Ovary (tissue), 9 donors: ENCODE measurements around the gene NPFFR2. TPM values are rescaled to one million over a fixed set of nuclear protein-coding genes. Genes with fewer than 3 reads are reported as not detected.

Experiments used
- DNase-seq, 5 donors: peaks; one replicate each; pipeline ENCODE4 v3.0.0-alpha.2; 2019 to 2020
- H3K27ac ChIP-seq, 2 donors: fragments of 200-600 bp; one replicate each; pipeline versions ENCODE4 v1.5.1 to v1.8.0; 2019 to 2022
- H3K27me3 ChIP-seq: fragments of 200-600 bp; one replicate; pipeline ENCODE4 v1.8.0; 2022
- H3K36me3 ChIP-seq: fragments of 200-600 bp; sonication (generic); one replicate; pipeline ENCODE4 v1.5.1; 2019
- H3K4me1 ChIP-seq: one replicate; pipeline ENCODE4 v1.8.1; 2013; ENCODE audit warnings: mild to moderate bottlenecking, moderate library complexity; ENCODE audit not compliant: insufficient read depth
- H3K4me3 ChIP-seq: fragments of 200-600 bp; sonication (generic); one replicate; pipeline ENCODE4 v1.5.1; 2017
- H3K9me3 ChIP-seq, 2 donors: fragments of 200-600 bp in 1 of 2; sonication (generic) in 1 of 2; one replicate each; pipeline versions ENCODE4 v1.5.1 to v1.8.1; 2013 to 2019; ENCODE audit warnings: mild to moderate bottlenecking in 1 of 2, moderate library complexity in 1 of 2
- EP300 ChIP-seq: sonication (generic); formaldehyde crosslinking; IDR thresholded peaks from one replicate; pipeline ENCODE4 v1.6.1; 2017; ENCODE audit warnings: antibody characterized with exemption
- POLR2A ChIP-seq: fragments of 450-650 bp; IDR thresholded peaks from one replicate; pipeline ENCODE4 v1.6.1; 2017; ENCODE audit warnings: antibody characterized with exemption, mild to moderate bottlenecking, moderate library complexity
- WGBS, 3 donors: extraction: QIAGEN DNeasy Blood & Tissue Kit in 1 of 3; methylation state at CpG; one replicate each; pipeline versions ENCODE4 v1.1.5 to v1.1.7; 2013 to 2017; 5-methylcytosine and 5-hydroxymethylcytosine counted together
- intact Hi-C, 4 donors: fragments of 100-400 bp; cut with DNase I; formaldehyde crosslinking; loops; one replicate each; pipeline versions ENCODE4 v1.11.0 to v1.15.1; 2022 to 2023
- polyA plus RNA-seq, 2 donors: library from polyadenylated mRNA; stranded (reverse); fragments of 200-250 nt in 1 of 2; fragments of 350-450 nt in 1 of 2; fragmentation: Illumina TruSeq in 1 of 2; extraction: RNeasy Lipid Tissue Mini Kit (QIAGEN cat#74804) in 1 of 2; gene quantifications; one replicate each; pipeline ENCODE4 v1.2.3, GENCODE V29; 2013 to 2014
- total RNA-seq, 7 donors: library from RNA; depleted of rRNA in 2 of 7; stranded (reverse); fragments of >200 nt in 2 of 7; fragmentation: NEBNext Ultra II Directional in 3 of 7; extraction: Animal tissue kit (Norgen Biotek cat#: 25700) in 3 of 7; gene quantifications; one replicate each; pipeline versions ENCODE4 v1.1.0 to v1.2.4, GENCODE V29; 2016 to 2023
- TF ChIP-seq, protein P1 (sequence below), 3 donors: fragments of 450-650 bp in 2 of 3; fragments of 200-600 bp in 1 of 3; IDR thresholded peaks; one replicate each; pipeline versions ENCODE4 v1.5.1 to v1.8.0; 2016 to 2022; ENCODE audit warnings: antibody characterized with exemption in 3 of 3, mild to moderate bottlenecking in 1 of 3
- donor health status: DM: no; HTN: no; CAD: no; lungs with moderate emphysema.
- donor health status: DM: no; HTN: no; CAD: no.
- donor health status: Bipolar disorder and iron deficiency.
- donor health status: DM: yes; HTN: yes; CAD: no.
- donor health status: DM: no; HTN: no; CAD: no.
- donor health status: DM: yes; HTN: yes; CAD: no.

The NPFFR2 gene
- total and polyA plus RNA-seq, 9 donors, result 0.20 TPM; not detected in 8

DNA sequence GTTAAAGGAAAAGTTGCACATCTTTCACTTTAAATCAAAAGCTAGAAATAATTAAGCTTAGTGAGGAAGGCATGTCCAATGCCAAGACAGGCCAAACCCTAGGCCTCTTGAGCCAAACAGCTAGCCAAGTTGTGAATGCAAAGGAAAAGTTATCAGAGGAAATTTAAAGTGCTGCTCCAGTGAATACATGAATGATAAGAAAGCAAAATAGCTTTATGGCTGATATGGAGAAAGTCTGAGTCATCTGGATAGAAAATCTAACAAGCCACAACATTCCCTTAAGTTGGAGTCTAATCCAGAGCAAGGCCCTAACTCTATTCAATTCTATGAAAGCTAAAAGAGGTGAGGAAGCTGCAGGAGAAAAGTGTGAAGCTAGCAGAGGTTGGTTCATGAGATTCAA, 23.8 kb downstream of the NPFFR2 start:
- Histone ChIP-seq H3K27me3 (no peaks in the 10 kb centered on the region), H3K27ac (no peak overlapping the region), H3K4me3 (no peak overlapping the region), H3K9me3 (no peaks in the 10 kb centered on the region), H3K36me3 (no peaks in the 10 kb centered on the region), H3K4me1 (no peaks in the 10 kb centered on the region)
- DNase-seq, result no peak
- TF ChIP-seq EP300 (no peak), POLR2A (no peak)
- TF ChIP-seq, protein P1, sequence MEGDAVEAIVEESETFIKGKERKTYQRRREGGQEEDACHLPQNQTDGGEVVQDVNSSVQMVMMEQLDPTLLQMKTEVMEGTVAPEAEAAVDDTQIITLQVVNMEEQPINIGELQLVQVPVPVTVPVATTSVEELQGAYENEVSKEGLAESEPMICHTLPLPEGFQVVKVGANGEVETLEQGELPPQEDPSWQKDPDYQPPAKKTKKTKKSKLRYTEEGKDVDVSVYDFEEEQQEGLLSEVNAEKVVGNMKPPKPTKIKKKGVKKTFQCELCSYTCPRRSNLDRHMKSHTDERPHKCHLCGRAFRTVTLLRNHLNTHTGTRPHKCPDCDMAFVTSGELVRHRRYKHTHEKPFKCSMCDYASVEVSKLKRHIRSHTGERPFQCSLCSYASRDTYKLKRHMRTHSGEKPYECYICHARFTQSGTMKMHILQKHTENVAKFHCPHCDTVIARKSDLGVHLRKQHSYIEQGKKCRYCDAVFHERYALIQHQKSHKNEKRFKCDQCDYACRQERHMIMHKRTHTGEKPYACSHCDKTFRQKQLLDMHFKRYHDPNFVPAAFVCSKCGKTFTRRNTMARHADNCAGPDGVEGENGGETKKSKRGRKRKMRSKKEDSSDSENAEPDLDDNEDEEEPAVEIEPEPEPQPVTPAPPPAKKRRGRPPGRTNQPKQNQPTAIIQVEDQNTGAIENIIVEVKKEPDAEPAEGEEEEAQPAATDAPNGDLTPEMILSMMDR (IDR thresholded peaks at IDR 0.05), result no peak
- intact Hi-C loops, result no loop called here

DNA sequence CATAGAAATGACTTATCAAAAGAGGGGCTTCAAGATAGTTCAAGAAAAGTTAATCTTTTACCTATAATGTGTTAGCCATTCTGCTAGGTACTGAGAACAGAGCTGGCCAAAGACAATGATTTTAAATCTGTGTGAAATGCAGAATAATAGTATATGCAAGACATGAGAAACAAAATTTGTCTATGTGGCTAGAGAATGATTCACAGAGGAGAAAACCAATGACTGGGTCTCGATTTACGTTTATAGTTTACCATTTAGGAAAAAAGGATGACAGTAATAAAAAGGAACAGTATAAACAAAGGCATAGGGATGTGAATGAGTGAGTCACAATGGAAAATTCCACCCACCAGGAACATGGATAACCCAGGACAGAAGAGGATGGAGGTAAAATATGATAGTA, 31.9 kb downstream of the NPFFR2 start:
- no peak for DNase-seq
- H3K27me3 ChIP-seq, result no peaks in the 10 kb centered on the region
- intact Hi-C loops, result no loop called here
- no peak for TF ChIP-seq EP300
- TF ChIP-seq, protein P1 (IDR thresholded peaks at IDR 0.05), result no peak
- TF ChIP-seq POLR2A, result no peak
- no peak overlapping the region for H3K27ac ChIP-seq
- no peaks in the 10 kb centered on the region for H3K9me3 ChIP-seq
- H3K36me3 ChIP-seq, result no peaks in the 10 kb centered on the region
- 72 to 80% (median 75%) methylated on average over 2 of the region's 2 CpGs for WGBS, 3 donors
- no peaks in the 10 kb centered on the region for H3K4me1 ChIP-seq
- H3K4me3 ChIP-seq, result no peak overlapping the region

DNA sequence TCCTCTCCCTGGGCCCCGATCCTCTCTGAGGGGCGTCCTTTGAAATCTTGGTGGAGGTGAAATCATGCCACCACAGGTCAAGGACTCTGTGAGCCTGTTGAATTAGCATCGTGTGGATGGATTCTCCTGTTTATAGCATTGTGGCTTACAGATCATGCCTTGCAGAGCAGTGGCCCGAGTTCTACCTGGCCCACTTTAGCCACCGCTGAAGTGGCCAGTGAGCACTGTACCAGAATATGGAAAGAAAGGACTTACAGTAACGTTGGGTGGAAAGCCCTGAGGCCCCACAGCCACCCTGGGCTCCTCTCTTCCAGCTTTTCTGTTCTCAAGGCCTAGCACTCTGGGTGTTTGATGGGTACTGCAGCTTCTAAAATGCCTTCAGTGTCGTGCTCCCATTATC, 35.3 kb downstream of the NPFFR2 start:
- H3K4me1 ChIP-seq, result no peaks in the 10 kb centered on the region
- intact Hi-C loops, result no loop called here
- 59 to 82% (median 63%) methylated on average over 7 of the region's 7 CpGs for WGBS, 3 donors
- H3K27ac ChIP-seq, result no peak overlapping the region
- no peak overlapping the region for H3K4me3 ChIP-seq
- H3K9me3 ChIP-seq, result no peaks in the 10 kb centered on the region
- DNase-seq, result no peak
- H3K36me3 ChIP-seq, result no peaks in the 10 kb centered on the region
- TF ChIP-seq EP300 (no peak), POLR2A (no peak)
- TF ChIP-seq, protein P1 (IDR thresholded peaks at IDR 0.05), result no peak
- no peaks in the 10 kb centered on the region for H3K27me3 ChIP-seq

DNA sequence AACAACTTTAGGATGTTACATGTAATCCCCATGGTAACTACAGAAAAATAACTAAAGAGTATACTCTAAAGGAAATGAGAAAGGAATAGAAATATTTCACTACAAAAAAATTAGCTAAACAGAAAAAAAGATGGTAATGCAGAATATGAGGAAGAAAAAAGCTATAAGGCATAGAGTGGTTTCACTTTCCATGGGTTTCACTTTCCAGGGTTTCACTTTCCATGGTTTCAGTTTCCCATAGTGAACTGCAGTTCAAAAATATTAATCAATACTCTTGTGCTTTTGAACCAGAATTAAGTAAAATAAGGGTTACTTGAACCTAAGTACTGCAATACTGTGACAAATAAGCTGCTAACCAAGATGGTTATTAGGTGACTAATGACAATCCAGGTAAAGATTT, 42.0 kb downstream of the NPFFR2 start:
- Histone ChIP-seq H3K36me3 (no peaks in the 10 kb centered on the region), H3K27ac (no peak overlapping the region), H3K4me1 (no peaks in the 10 kb centered on the region), H3K27me3 (no peaks in the 10 kb centered on the region), H3K4me3 (no peak overlapping the region), H3K9me3 (no peaks in the 10 kb centered on the region)
- TF ChIP-seq, protein P1 (IDR thresholded peaks at IDR 0.05), result no peak
- TF ChIP-seq POLR2A (no peak), EP300 (no peak)
- DNase-seq, result no peak
- intact Hi-C loops, result no loop called here

DNA sequence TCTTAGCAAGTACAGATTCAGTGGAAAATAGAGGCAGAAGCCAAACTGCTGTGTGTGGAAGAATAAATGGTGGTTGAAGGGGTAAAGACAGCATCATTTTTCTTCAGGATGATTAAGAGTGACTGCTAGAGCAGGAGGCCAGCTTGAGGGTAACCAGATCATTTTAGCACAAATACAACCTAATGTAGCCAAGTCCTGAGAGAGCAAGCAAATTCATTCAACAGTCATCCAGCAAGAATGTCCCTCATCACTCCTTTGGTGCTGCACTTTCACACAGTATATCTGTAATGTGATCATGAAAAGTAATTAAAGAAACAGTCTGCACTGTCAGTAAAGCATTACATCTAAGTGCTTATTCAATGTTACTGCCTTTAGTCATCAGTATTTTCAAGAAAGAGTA, 44.8 kb downstream of the NPFFR2 start:
- intact Hi-C loops, result no loop called here
- TF ChIP-seq POLR2A (no peak), EP300 (no peak)
- TF ChIP-seq, protein P1 (IDR thresholded peaks at IDR 0.05), result no peak

More for the DNA sequence above, 44.8 kb downstream of the NPFFR2 start:
- Histone ChIP-seq H3K4me3 (no peak overlapping the region), H3K27ac (no peak overlapping the region), H3K4me1 (no peaks in the 10 kb centered on the region), H3K36me3 (no peaks in the 10 kb centered on the region), H3K9me3 (no peaks in the 10 kb centered on the region), H3K27me3 (no peaks in the 10 kb centered on the region)
- DNase-seq, result no peak
